SK-N-SH treated with all-trans-retinoic acid at 6 μM for 48 hours (cell line): Measurements from ENCODE around the gene FDXACB1.

Experiments used
- ARNTL ChIP-seq: fragments of 450-650 bp; formaldehyde crosslinking; IDR thresholded peaks from 2 replicates; pipeline ENCODE4 v1.5.0; 2020; ENCODE audit warnings: low read depth, mild to moderate bottlenecking, moderate library complexity, borderline replicate concordance
- CSDC2 ChIP-seq: fragments of 250-450 bp; sonication (Bioruptor Pico); IDR thresholded peaks from 2 replicates; pipeline ENCODE4 v1.5.0; 2020; ENCODE audit warnings: mild to moderate bottlenecking, moderate library complexity
- OSR1 ChIP-seq: fragments of 250-450 bp; sonication (Bioruptor Pico); IDR thresholded peaks from 2 replicates; pipeline ENCODE4 v1.8.0; 2022; ENCODE audit warnings: moderate library complexity, mild to moderate bottlenecking, inconsistent platforms
- SNAI2 ChIP-seq: fragments of 250-450 bp; sonication (Bioruptor Pico); IDR thresholded peaks from 2 replicates; pipeline ENCODE4 v1.5.0; 2020; ENCODE audit warnings: mild to moderate bottlenecking, moderate library complexity
- ZC3H10 ChIP-seq: fragments of 250-450 bp; sonication (Bioruptor Pico); IDR thresholded peaks from 2 replicates; pipeline ENCODE4 v1.5.1; 2021; ENCODE audit warnings: mild to moderate bottlenecking, moderate library complexity
- ZFP3 ChIP-seq: fragments of 250-450 bp; sonication (Bioruptor Pico); IDR thresholded peaks from 2 replicates; pipeline ENCODE4 v1.5.0; 2020; ENCODE audit warnings: mild to moderate bottlenecking, moderate library complexity
- TF ChIP-seq, protein P1 (sequence below): fragments of 250-450 bp; sonication (Bioruptor Pico); IDR thresholded peaks from 2 replicates; pipeline ENCODE4 v1.5.1; 2020; ENCODE audit warnings: low read depth, mild to moderate bottlenecking, moderate library complexity
- TF ChIP-seq, protein P2 (sequence below): fragments of 250-450 bp; sonication (Bioruptor Pico); IDR thresholded peaks from 2 replicates; pipeline ENCODE4 v1.8.0; 2021; ENCODE audit warnings: low read depth, mild to moderate bottlenecking, moderate library complexity, borderline replicate concordance
- TF ChIP-seq, protein P3 (sequence below): fragments of 250-450 bp; sonication (Bioruptor Pico); IDR thresholded peaks from 2 replicates; pipeline ENCODE4 v1.5.1; 2021; ENCODE audit warnings: mild to moderate bottlenecking, moderate library complexity

DNA sequence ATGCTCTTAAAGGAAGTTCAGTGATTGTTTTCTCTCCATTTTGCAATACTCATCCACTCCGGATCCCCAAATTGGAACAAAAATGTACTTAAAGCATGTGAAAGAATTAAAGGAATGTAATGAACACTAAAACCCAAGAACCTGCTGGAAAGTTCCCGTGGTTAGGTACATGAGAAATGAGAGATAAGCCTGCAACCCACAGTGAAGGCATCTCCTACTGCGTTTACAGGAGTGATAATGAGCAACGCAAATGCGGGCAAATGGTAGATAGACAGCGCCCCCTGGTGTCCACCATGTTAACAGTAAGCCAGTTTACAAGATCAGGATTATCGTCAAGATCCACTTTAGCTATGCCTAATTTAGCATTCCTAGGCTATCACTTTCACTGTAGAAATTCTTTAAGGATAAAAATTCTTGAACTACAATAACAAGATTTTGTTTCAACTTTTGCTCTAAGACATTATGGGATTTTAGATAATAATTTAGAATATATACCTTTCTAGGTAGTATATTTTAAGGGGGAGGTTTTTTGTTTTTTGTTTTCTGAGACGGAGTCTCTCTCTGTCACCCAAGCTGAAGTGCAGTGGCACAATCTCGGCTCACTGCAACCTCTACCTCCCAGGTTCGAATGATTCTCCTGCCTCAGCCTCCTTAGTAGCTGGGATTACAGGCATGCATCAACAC lies 37.5 kb downstream of the FDXACB1 start:
- no peak for TF ChIP-seq ARNTL
- no peak for TF ChIP-seq SNAI2 (CRISPR knock-in tag)
- TF ChIP-seq CSDC2 (CRISPR knock-in tag): no peak
- TF ChIP-seq, protein P1, sequence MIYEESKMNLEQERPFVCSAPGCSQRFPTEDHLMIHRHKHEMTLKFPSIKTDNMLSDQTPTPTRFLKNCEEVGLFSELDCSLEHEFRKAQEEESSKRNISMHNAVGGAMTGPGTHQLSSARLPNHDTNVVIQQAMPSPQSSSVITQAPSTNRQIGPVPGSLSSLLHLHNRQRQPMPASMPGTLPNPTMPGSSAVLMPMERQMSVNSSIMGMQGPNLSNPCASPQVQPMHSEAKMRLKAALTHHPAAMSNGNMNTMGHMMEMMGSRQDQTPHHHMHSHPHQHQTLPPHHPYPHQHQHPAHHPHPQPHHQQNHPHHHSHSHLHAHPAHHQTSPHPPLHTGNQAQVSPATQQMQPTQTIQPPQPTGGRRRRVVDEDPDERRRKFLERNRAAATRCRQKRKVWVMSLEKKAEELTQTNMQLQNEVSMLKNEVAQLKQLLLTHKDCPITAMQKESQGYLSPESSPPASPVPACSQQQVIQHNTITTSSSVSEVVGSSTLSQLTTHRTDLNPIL (CRISPR knock-in tag): no peak
- TF ChIP-seq ZC3H10 (CRISPR knock-in tag): no peak
- TF ChIP-seq, protein P2, sequence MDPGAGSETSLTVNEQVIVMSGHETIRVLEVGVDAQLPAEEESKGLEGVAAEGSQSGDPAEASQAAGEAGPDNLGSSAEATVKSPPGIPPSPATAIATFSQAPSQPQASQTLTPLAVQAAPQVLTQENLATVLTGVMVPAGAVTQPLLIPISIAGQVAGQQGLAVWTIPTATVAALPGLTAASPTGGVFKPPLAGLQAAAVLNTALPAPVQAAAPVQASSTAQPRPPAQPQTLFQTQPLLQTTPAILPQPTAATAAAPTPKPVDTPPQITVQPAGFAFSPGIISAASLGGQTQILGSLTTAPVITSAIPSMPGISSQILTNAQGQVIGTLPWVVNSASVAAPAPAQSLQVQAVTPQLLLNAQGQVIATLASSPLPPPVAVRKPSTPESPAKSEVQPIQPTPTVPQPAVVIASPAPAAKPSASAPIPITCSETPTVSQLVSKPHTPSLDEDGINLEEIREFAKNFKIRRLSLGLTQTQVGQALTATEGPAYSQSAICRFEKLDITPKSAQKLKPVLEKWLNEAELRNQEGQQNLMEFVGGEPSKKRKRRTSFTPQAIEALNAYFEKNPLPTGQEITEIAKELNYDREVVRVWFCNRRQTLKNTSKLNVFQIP (CRISPR knock-in tag): no peak
- TF ChIP-seq, protein P3, sequence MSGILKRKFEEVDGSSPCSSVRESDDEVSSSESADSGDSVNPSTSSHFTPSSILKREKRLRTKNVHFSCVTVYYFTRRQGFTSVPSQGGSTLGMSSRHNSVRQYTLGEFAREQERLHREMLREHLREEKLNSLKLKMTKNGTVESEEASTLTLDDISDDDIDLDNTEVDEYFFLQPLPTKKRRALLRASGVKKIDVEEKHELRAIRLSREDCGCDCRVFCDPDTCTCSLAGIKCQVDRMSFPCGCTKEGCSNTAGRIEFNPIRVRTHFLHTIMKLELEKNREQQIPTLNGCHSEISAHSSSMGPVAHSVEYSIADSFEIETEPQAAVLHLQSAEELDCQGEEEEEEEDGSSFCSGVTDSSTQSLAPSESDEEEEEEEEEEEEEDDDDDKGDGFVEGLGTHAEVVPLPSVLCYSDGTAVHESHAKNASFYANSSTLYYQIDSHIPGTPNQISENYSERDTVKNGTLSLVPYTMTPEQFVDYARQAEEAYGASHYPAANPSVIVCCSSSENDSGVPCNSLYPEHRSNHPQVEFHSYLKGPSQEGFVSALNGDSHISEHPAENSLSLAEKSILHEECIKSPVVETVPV (CRISPR knock-in tag): no peak
- no peak for TF ChIP-seq OSR1
- TF ChIP-seq ZFP3: no peak
